PFSK-1 (cell line): ENCODE measurements around the gene PCSK6.

ENCODE experiments used
- FOXP2 ChIP-seq: optimal IDR thresholded peaks from 2 replicates; pipeline ENCODE3; 2011; ENCODE audit warnings: borderline replicate concordance, control low read depth, inconsistent platforms; ENCODE audit not compliant: insufficient read depth; ENCODE audit errors: extremely low read length, extremely low read depth
- POLR2AphosphoS5 ChIP-seq: IDR thresholded peaks from 2 replicates; pipeline ENCODE4 v1.6.1; 2012; ENCODE audit warnings: low read depth, mild to moderate bottlenecking, control low read depth, low read length, moderate library complexity
- SIN3A ChIP-seq: IDR thresholded peaks from 2 replicates; pipeline ENCODE4 v1.6.1; 2012; ENCODE audit warnings: mild to moderate bottlenecking, low read length, moderate library complexity, borderline replicate concordance; ENCODE audit not compliant: insufficient read depth
- TAF1 ChIP-seq: IDR thresholded peaks from 2 replicates; pipeline ENCODE4 v1.6.1; 2012; ENCODE audit warnings: low read length, control low read depth, borderline replicate concordance; ENCODE audit not compliant: insufficient read depth
- TF ChIP-seq, protein P1 (sequence below), 2 experiments: IDR thresholded peaks; 2 replicates each; pipeline versions ENCODE4 v1.6.1 to v1.8.0; 2011 to 2012; ENCODE audit warnings: low read depth in 2 of 2, low read length in 2 of 2, control low read depth in 1 of 2, inconsistent platforms in 1 of 2, mild to moderate bottlenecking in 1 of 2, moderate library complexity in 1 of 2; ENCODE audit not compliant: insufficient read depth in 1 of 2

DNA sequence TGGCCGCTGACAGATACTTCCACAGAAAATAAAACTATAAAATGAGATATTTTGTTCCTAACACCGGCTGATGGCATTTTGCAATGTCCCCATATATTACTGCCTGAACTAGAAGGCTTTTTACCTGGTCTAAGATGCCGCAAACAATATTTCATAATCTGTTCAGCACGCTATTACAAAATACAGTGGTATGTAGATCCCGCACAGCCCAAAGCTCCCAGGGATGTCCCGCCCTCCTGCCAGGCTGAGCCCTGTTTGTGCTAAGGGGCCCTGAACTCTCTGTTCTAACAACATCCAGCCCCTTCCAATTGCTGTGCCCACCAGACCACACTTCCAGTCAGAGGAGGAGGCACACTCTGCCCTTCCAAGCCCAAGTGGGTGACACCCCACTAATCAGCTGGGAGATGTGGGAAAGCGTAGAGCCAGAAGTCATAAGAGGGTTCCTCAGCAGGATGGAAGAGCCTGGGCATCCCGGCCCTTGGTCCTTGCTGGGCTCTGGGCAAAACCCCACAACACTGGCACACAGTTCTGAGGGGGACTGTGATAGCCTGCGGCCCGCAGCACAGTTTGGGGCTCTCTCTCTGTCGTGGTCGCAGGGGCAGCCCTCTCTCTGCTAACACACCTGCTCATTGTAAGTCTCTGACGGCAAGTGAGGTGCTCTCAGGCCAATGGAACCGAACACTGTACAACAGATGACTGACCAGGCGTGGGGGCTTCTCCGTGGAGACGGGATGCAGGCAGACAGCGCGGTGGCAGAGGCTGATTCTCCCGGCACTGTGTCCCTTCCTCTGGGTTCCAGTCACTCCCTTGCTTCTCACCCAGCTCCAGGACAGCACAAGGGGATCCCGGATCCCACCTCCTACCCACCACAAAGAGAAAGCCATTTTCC is 55.2 kb downstream of the PCSK6 start:
- TF ChIP-seq SIN3A (no peak), TAF1 (no peak), POLR2AphosphoS5 (no peak), FOXP2 (no peak)
- TF ChIP-seq, protein P1, sequence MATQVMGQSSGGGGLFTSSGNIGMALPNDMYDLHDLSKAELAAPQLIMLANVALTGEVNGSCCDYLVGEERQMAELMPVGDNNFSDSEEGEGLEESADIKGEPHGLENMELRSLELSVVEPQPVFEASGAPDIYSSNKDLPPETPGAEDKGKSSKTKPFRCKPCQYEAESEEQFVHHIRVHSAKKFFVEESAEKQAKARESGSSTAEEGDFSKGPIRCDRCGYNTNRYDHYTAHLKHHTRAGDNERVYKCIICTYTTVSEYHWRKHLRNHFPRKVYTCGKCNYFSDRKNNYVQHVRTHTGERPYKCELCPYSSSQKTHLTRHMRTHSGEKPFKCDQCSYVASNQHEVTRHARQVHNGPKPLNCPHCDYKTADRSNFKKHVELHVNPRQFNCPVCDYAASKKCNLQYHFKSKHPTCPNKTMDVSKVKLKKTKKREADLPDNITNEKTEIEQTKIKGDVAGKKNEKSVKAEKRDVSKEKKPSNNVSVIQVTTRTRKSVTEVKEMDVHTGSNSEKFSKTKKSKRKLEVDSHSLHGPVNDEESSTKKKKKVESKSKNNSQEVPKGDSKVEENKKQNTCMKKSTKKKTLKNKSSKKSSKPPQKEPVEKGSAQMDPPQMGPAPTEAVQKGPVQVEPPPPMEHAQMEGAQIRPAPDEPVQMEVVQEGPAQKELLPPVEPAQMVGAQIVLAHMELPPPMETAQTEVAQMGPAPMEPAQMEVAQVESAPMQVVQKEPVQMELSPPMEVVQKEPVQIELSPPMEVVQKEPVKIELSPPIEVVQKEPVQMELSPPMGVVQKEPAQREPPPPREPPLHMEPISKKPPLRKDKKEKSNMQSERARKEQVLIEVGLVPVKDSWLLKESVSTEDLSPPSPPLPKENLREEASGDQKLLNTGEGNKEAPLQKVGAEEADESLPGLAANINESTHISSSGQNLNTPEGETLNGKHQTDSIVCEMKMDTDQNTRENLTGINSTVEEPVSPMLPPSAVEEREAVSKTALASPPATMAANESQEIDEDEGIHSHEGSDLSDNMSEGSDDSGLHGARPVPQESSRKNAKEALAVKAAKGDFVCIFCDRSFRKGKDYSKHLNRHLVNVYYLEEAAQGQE (IDR thresholded peaks at IDR 0.05; ENCODE audit: insufficient read depth in 1 of 2, low read depth in 2 of 2, low read length in 2 of 2) = no peak
